GM20431 (cell line): ENCODE data around the gene GP1BB.
"Not testable (repeated sequence)": the region's sequence is repeated elsewhere in the genome, so short reads cannot be mapped to it uniquely, and the experiment has no call there.

Experiments used
- in situ Hi-C: fragments of 300-500 bp; cut with MseI, MboI; formaldehyde crosslinking; loops from one replicate; pipeline ENCODE4 v1.15.0; 2020; ENCODE audit warnings: low sequenced_read_pairs; ENCODE audit not compliant: unreplicated experiment

Gene GP1BB

DNA sequence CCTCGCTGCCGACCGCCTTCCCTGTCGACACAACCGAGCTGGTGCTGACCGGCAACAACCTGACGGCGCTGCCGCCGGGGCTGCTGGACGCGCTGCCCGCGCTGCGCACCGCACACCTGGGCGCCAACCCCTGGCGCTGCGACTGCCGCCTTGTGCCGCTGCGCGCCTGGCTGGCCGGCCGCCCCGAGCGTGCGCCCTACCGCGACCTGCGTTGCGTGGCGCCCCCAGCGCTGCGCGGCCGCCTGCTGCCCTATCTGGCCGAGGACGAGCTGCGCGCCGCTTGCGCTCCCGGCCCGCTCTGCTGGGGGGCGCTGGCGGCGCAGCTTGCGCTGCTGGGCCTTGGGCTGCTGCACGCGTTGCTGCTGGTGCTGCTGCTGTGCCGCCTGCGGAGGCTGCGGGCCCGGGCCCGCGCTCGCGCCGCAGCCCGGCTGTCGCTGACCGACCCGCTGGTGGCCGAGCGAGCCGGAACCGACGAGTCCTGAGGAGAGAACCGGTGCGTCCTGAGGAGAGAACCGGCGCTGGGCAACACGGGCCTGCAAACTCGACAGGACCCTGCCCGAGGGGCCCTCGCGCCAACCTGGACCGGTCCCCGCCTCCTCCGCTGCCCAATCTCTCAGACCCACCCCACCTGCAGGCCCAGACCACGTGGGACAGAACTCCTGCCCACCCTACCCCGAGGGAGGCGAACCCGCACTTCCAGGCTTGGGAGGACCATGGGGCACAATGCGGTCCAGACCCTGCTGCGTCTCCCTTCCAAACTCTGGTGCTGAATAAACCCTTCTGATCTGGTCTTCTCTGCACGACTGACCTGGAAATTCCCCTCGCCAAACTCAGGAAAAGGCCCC, 866 bp downstream of the GP1BB start:
- in situ Hi-C loops: no loop called here

DNA sequence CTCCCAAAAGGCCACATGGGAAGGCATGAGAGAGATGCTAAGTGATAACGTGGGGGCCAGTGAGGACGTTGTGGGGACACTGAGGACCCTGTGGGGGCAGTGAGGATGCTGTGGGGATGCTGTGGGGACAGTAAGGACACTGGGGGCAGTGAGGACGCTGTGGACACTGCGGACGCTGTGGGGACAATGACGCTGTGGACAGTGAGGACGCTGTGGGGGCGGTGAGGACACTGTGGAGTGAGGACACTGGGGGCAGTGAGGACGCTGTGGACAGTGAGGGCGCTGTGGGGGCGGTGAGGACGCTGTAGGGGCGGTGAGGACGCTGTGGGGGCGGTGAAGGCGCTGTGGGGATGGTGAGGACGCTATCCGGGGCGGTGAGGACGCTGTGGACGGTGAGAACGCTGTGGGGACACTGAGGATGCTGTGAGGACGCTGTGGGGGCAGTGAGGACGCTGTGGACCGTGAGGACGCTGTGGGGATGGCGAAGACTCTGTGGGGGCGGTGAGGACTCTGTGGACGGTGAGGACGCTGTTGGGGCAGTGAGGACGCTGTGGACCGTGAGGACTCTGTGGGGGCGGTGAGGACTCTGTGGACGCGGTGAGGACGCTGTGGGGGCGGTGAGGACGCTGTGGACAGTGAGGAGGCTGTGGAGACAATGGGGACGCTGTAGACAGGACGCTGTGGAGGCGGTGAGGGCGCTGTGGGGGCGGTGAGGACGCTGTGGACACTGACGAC, 1.8 kb downstream of the GP1BB start:
- in situ Hi-C loops: no loop called here

DNA sequence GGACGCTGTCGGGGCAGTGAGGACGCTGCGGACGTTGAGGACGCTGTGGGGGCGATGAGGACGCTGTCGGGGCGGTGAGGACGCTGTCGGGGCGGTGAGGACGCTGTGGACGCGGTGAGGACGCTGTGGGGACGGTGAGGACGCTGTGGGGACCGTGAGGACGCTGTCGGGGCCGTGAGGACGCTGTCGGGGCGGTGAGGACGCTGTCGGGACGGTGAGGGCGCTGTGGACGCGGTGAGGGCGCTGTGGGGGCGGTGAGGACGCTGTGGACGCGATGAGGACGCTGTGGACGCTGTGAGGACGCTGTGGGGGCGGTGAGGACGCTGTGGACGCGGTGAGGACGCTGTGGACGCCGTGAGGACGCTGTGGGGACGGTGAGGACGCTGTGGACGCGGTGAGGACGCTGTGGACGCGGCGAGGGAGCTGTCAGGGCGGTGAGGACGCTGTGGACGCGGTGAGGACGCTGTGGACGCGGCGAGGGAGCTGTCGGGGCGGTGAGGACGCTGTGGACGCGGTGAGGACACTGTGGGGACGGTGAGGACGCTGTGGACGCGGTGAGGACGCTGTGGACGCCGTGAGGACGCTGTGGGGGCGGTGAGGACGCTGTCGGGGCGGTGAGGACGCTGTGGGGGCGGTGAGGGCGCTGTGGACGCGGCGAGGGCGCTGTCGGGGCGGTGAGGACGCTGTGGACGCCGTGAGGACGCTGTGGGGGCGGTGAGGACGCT, 2.9 kb downstream of the GP1BB start:
- in situ Hi-C loops: not testable (repeated sequence)

DNA sequence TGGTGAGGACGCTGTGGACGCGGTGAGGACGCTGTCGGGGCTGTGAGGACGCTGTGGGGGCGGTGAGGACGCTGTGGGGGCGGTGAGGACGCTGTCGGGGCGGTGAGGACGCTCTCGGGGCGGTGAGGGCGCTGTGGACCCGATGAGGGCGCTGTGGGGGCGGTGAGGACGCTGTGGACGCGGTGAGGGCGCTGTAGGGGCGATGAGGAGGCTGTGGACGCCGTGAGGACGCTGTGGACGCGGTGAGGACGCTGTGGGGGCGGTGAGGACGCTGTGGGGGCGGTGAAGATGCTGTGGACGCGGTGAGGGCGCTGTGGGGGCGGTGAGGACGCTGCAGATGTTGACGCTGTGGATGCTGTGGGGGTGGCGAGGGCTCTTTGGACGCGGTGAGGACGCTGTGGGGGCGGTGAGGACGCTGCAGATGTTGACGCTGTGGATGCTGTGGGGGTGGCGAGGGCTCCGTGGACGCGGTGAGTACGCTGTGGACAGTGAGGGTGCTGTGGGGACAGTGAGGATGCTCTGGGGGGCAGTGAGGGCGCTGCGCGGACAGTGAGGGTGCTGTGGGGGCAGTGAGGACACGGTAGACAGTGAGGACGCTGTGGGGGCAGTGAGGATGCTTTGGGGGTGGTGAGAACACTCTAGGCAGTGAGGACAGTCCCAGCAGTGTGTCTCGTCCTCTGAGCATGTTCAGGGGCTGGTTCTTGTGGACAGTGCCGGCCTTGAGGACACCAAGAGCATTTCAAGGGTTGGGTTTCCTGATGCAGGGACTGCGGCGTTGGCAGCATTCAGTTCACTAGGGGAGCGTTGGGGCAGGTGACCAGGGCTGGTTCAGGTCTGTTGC, 4.2 kb downstream of the GP1BB start:
- in situ Hi-C loops: no loop called here

DNA sequence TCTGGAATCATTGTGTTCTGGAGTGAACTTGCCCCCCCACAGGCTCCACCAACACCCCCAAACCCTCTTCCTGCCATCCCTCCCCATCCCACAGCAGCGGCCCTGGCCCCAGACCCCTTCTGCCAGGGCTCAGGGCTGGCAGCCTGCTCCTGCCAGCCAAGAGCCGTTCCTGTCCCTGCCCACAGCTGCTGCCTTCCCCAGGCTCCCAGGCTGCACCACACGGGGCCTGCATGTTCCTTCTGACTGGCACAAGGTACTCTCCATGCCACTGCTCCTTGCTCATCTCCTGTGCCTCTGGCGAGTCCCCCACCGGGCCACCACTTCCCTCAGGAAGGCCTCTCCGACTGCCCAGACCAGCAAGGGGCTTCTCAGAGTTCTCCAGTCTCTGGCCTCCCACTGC, 4.9 kb downstream of the GP1BB start:
- in situ Hi-C loops: no loop called here

DNA sequence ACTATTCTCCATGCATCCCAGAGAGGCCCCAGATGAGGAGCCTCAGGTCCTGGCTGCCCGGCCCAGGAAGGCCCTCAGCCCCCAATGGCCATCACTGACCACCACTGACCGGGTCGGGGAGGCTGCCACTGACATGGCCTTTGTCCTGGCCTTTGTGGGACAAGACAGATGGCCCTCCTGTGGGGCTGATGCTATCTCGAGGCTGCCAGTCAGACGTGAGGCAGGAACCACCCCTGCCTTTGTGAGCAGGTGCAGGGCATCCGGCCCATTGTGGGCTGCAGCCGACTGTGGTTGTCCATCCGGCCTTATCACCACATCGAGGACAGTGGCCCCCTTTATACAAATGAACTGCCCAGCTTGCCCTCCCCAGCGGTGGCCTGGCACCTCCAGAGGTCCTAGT, 5.5 kb downstream of the GP1BB start:
- in situ Hi-C loops: no loop called here

DNA sequence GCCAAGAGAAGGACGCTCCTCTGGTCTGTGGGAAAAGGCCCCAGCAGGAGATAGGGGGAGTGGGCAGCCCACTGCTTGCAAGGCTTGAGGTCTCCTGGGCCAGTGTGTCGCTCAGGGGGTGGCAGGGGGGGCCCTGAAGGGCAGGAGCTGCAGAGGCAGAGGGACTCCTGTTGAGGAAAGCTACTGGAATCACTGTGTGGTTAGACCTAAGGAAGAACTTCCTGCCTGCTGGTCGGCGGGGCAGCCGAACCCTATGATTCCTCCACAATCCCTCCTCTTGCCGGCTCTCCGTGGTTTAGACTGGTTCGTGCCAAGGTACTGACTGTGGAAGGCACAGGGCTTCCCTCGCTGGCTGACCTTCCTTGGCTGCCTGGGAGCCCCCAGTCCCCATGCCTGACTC, 6.2 kb downstream of the GP1BB start:
- in situ Hi-C loops: no loop called here

DNA sequence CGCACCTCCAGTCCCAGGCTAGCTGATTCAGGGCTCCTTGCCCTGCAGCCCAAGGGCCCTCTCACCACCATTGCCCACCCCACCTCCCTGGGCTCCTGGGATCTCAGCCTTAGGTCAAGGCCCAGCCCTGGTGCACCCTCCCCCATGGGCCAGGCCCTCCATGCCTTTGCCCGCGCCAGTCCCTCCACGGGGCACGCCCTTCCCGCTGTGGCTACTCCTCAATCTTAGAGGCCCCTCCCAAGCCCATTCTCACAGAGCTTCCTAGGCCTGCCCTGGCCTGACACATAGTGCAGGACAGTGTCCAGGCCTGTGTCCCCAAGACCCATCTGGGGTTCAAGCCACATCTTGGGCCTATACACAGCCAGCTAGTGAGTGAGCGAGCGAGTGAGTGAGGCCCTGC, 6.9 kb downstream of the GP1BB start:
- in situ Hi-C loops: loop anchor here (5.0 kb wide), 1 partner anchor 182 kb away; no protein-coding TSS in a partner anchor

DNA sequence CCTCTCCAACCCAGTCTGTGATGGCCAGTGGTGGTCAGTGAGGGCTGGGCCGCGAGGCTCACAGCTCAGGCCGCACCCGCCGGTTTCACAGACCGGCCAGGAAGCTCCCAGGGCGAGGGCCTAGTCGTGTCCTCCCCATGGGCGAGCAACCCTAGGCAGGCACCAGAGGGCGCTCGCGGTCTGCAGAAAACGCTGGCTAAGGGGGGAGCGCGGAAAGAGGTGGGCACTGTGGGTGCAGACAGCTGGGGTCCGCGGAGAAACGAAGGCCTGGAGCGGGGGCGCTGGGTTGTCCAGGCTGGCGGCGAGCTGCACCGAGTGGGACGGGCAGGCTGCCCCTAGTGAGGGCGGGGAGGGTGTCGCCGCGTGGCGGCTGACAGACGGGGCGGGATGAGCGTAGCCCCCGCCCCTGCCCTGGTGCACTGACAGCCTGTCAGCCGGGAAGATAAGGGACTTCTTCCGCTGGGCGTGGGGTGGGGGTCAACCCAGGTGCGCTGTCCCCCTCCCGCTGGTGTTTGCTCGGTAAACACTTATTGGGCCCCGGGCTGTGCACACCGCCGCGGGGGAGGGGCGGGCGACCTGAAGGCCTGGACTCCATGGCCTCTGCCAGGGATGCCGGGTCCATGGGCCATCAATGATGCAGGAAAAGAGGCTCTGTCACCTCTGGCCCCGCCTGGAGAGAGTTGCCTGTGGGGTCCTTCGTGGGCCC, 7.5 kb downstream of the GP1BB start:
- in situ Hi-C loops: loop anchor here (5.0 kb wide), 1 partner anchor 181 kb away; no protein-coding TSS in a partner anchor

DNA sequence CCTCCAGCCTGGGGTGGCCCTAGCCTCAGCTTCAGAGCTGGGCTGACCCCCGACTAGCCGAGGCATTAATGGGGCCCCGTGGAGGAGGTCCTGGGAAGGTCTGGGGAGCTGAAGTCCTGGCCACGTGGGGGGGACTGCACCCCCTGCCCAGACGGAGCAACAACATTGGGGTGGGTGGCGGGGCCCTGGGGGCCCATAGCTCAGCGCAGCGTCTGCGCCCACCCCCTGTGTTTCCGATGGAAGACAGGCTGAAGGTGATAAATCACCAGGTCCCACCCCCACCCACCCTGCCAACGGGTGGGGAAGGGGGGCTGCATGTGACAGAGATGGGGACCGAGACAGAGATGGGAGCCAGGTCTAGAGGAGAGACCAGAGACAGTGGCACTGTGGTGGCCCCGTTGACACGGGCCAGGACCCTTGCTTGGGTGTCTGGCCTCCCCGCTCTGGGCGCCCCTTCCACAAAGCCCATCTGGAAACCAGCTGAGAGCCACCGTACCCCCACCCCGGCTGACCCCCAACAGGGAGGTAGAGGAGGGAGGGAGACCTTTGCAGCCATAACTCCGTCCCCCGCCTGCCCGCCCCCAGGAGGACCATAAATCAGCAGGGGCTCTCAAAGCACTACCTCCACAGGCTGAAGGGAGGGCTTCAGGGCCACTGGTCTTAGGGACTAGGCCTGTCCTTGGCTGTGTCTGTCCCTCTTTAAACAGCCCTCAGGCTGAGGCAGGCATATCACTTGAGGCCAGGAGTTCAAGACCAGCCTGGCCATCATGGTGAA, 8.2 kb downstream of the GP1BB start:
- in situ Hi-C loops: loop anchor here (5.0 kb wide), 1 partner anchor 181 kb away; no protein-coding TSS in a partner anchor

DNA sequence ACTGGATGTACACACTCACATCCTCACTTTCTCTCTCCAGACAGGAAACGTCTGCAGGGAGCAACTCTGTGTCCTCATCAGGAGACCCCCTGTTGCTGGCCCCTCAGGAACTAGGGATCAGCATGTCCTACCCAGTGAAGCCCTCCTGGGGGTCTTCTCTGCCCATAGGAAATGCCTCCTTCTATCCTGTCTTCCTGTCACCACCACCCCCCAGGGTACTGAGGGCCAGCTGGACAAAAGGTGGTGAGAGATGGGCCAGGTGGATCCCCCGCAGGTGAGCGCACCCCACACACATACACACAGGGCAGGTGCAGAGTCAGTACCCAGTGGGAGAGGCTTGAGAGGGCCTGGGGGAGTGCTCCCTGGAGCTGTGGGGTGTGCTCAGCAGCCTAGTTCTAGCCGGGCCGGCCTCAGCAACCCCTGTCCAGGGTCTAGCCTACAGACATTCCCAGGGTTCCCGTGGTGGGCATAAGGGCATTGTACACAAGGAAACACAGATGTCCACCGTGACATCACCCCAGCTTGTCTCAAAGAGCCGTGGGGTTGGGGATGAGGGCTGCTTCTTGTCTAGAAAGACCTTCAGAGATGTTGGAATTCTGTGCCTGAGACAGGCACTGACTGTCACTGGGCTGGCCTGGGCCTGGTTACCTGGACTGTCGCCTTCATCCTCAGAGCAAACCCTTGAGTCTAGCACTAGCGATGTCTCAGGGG, 9.2 kb downstream of the GP1BB start:
- in situ Hi-C loops: loop anchor here (5.0 kb wide), 1 partner anchor 180 kb away; no protein-coding TSS in a partner anchor

DNA sequence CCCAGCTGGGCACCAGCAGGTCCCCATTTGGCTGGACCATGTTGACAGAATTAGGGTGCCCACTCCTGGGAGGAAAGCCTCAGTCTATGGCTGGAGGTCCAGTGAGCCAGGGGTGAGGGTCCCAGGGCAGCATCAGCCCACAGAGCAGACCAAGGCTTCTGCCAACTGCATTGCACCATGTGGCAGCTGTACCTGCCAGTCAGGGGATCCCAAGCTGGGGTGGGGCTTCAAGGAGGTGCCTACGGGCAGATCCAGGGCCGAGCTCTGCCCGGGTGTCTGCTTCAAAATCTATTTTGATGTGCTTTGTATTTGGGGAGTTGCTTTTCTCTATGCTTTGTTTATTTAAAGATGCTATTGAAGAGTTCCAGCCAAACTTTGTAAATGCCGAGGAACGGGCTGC, 10.4 kb downstream of the GP1BB start:
- in situ Hi-C loops: loop anchor here (5.0 kb wide), 1 partner anchor 179 kb away; no protein-coding TSS in a partner anchor

DNA sequence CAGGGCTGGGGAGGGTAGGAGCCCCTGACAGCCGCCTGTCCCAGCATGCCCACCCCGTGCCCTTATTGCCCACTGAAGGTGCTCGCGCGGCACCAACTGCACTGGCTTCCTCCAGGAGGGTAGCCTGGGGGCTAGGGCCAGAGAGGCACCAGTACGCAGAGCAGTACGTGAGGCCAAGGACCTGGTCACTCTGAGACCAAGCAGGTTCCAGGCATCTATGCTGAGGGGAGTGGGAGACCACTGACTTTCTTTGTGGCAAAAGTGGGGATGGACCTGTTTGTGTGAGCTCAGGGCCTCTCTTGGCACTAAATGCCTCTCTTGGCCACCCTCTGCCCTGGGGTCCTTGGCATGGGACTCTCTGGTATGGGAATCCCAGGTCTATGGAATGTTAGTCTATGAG, 10.8 kb downstream of the GP1BB start:
- in situ Hi-C loops: loop anchor here (5.0 kb wide), 1 partner anchor 178 kb away; no protein-coding TSS in a partner anchor

DNA sequence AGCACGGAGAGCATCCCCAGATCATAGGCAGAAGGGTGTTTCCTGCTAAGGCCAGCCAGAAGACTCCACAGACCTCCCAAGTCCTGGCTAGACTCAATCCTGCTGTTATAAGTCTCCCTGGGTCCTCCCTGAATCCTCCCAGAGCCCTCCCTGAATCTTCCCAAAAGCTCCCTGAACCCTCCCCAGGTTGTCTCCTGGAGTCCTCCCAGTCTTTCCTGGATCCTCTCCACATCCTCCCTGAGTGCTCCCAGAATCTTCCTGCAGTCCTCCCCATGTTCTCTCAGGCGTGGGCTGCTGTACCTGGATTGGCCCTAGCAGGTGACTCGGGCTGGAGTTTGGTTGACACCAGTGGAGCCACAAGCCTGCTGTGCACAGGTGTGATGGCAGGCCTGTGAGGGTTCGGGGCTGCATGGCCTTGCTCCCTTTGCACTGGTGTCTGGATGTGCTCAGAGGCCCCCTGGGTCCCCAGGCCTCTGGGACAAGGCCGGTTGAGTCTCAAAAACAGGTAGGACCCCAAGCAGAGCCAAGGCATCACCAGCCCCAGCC, 11.6 kb downstream of the GP1BB start:
- in situ Hi-C loops: loop anchor here (5.0 kb wide), 1 partner anchor 177 kb away; no protein-coding TSS in a partner anchor

DNA sequence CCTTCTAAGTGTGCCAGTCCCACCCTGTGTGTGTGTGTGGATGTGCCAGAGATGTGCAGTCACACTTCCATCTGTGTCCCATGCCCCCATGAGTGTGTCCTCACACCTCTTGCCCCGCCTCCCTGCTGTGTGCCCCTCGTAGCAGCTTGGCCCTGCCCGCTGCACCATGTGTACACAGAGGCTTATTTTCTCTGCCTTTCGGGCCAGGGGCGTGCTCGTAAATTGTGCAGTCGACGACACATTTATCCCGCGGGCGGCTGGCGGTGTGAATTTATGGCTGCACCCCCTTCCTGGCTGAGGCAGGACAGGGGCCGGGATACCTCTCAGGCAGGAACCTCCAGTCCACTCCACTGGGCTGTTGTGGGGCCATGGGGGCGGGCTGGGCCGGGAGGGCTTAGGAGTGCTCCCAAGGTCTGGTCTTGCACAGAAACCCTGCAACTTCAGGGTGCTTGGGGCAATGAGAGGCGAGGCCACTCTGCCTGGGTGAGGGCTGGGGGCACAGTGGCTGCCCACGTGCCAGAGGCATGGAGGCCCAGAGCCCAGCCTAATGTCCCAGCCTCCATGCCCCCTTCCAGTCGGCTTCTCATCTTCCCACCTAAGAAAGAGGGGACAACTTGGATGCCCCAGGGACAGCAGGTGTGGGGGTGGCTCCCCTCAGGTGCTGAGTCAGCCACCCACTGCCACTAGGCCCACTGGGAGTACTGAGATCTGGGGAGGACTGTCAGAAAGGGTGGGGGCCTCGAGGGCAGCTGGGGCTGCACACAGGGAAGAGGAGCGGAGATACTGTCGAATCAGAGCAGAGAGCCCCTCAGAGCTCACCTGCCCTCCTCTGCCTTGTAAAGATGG, 12.5 kb downstream of the GP1BB start:
- in situ Hi-C loops: no loop called here

DNA sequence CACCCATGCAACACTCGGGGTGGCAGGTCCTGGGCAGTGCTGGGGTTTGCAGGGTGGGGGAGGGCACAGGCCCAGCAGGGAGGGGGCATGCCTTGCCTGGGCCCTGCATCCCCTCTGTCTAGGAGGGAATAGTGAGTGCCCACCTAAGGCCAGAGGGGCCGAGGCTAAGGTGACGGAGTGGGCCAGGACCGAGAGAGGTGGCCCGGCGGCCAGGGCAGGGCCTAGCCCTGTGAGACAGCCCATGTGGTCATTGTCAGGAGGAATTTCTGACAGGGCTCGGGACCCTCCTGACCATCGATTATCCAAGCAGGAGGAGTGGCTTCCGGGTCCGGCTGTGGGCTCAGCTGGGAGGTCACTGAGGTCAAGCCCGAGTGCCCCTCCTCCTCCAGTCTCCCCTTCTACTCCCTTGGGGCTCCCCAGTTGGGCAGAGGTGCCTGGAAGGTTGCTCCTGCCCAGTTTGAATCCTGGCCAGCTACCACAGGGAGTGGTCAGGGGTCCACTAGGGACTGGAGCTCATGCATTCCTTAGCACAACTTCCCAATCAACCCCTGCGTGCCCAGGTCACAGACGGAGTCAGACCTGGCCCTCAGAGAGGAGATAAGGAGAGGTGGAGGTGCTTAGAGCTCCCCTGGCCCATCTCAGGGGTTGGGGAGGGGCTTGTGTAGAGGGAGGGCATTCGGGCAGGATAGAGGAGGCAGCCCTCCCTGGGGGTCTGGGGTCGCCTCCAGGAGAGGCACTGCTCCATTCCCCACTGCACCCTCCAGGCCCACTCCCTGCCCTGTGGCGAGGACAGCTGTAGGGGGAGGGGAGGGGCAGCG, 14.7 kb downstream of the GP1BB start:
- in situ Hi-C loops: no loop called here
